GM13976 (cell line): ENCODE results near the gene FEV.

Source experiments
- DNase-seq: peaks from one replicate; pipeline ENCODE4 v3.0.0; 2012; ENCODE audit warnings: low spot score
- in situ Hi-C: fragments of 300-500 bp; cut with MboI; formaldehyde crosslinking; loops from one replicate; pipeline ENCODE4 v1.12.0; 2022; ENCODE audit warnings: low sequenced_read_pairs, mixed read lengths, inconsistent platforms; ENCODE audit not compliant: unreplicated experiment
- TF ChIP-seq, protein P1 (sequence below): IDR thresholded peaks from 2 replicates; pipeline ENCODE4 v1.5.1; 2012; ENCODE audit warnings: borderline replicate concordance, mild to moderate bottlenecking; ENCODE audit not compliant: insufficient read depth; ENCODE audit errors: extremely low read depth, missing control alignments, control extremely low read depth

The FEV gene

DNA sequence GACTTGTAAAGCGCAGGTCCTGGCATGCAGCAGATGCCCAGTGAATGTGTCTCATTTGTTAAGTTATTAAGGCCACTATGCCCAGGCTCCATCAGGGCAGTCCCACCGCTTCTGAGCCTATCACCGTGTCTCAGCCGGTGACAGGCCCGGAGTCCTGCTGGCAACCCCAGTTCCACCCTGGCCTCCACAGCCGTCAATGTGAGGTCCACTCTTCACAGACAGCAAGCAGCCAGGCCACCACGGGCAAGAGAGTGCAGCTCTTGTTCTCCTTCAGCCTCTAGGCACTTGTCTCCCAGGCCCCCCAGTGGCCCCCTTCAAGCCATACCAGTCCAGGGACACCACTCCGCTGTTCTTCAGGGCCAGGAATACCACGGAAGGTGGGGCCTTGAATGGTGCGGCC is 33.7 kb upstream of the FEV start:
- in situ Hi-C loops, result no loop called here
- TF ChIP-seq, protein P1, sequence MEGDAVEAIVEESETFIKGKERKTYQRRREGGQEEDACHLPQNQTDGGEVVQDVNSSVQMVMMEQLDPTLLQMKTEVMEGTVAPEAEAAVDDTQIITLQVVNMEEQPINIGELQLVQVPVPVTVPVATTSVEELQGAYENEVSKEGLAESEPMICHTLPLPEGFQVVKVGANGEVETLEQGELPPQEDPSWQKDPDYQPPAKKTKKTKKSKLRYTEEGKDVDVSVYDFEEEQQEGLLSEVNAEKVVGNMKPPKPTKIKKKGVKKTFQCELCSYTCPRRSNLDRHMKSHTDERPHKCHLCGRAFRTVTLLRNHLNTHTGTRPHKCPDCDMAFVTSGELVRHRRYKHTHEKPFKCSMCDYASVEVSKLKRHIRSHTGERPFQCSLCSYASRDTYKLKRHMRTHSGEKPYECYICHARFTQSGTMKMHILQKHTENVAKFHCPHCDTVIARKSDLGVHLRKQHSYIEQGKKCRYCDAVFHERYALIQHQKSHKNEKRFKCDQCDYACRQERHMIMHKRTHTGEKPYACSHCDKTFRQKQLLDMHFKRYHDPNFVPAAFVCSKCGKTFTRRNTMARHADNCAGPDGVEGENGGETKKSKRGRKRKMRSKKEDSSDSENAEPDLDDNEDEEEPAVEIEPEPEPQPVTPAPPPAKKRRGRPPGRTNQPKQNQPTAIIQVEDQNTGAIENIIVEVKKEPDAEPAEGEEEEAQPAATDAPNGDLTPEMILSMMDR, result no peak
- no peak for DNase-seq

DNA sequence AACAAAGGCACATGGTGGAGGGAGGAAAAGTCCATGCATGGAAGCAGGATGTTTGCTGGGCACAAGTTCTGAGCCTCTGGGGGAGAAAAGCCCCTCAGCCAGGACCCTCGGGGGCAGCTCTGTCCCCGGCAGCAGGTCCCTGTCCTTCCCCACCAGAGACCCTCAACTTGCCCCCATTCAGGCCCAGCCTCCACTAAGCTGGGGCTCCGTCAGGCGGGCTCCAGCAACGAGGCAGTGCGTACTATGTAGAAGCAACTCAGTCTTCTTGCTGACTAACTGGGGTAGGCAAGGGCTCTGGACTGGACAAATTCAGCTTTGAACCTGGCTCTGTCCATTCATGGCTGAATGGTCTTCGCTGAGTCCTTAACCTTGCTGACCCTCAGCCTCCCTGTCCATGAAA is 33.3 kb upstream of the FEV start:
- TF ChIP-seq, protein P1, result no peak
- in situ Hi-C loops, result no loop called here
- no peak for DNase-seq

DNA sequence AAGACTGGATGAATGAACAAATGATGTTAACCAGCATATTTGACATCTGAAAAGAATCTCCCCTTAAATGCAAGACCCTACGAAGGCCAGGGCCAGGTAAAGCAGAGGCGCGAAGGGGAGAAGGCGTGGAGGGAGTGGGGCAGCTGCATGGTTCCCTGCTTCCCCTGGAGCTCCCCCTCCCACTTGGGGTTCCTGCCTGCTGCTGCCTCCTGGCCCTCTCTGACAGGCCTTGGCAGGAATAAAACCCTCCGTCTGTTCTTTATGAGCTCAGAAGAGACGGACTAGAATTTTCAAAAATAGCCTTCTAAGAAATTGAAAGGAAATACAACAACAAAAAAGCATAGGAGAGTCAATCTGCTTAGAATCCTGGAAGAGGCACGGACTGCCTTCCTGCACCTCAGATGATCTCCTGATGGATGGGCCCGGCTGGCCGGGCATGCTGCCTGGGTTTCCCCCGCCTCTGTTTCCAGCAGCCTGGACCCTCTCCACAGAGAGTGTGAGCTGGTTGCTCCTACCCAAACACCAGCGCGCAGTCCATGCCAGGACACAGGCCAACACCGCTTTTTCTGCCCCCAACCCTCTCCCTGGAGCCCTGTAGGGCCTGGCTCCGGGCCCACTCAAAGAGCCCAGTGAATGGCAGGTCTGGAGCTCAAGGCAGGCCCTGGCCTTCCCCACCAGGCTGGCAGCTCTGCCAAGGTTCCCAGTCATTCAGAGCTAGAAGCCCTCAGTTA is 32.4 kb upstream of the FEV start:
- TF ChIP-seq, protein P1, result no peak
- in situ Hi-C loops, result no loop called here
- DNase-seq, result no peak

DNA sequence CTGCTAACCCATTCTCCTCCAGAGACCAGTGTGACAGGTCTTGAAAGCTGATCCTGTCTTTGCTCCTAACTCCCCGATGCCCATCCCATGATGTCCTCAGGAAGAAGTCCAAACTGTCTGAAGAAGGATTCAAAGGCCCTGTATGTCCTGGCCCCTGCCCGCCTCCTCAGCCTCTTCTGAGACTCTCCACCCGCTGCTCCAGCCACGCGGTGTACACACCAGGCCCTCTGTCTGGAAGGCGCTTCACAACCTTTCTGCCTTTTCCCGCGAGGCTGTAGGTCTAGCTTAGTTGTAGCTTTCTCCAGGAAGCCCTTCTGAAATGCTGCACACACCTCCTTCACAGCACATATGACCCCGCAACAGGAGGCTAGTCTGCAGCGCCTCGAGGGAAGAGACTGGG is 31.7 kb upstream of the FEV start:
- in situ Hi-C loops, result no loop called here
- DNase-seq, result no peak

DNA sequence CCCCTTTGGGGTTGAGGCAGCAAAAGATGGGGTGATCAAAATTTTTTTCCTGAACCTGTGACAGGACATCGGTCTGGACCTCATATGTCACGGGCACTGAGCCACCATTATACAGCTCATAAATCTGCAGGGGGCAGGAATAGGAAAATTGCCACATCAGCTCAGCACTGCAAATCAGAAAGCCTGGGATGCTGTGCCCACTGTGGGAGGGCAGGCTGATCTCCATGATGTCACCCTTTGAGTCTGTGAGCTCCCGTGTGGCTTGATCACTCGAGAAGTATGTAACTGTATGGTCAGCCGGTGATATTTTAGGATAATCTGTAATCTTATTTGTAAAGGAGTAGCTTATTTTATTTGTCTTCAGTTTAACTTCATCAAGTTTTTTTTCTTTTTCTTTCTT is 25.9 kb upstream of the FEV start:
- TF ChIP-seq, protein P1, result no peak
- in situ Hi-C loops, result no loop called here
- no peak for DNase-seq

More for the DNA sequence above, 31.7 kb upstream of the FEV start:
- TF ChIP-seq, protein P1, result no peak

DNA sequence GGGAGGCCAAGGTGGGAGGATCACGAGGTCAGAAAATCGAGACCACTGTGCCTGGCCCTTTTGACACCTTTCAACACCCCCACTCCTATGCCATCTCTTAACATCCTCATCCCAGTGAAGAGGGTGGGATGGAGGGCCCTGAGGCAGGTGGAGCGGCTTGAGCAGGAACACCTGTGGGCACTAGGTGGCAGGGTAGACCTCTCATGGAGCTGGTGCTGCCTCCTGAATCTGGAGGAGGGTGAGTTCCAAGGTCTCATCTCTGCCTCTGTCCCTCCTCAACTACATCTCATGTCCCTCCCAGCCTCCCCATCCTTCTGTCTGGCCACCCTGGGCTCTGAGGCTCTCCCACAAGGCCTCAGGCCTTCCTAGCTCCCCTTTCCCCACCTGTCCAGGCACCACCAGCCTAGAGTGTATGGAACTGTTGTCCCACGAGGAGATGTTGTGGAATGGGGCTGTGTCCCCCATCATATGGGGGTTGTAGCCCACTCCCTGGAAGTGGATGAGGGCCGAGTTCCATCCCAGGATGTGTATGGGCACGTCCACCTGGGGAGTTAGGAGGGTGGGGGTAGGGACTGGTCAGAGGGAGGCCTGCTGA is 25.3 kb upstream of the FEV start:
- TF ChIP-seq, protein P1, result peak; percentile 46
- DNase-seq, result peak; percentile 75
- in situ Hi-C loops, result no loop called here

DNA sequence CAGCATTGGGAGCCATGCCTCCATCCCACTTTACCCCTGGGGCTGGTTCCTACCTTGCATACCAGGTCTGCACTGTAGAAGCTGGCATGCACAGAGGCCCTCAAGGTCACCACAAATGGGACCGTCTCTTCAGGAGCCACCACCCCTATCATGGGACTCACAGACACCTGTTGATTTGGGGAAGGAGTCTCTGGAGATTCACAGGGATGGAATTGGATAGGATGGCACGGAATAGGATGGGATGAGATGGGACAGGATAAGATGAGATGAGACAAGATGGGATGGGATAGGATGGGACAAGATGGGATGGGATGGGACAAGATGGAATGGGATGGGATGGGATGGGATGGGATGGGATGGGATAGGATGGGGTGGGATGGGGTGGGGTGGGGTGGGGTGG is 24.3 kb upstream of the FEV start:
- DNase-seq, result no peak
- in situ Hi-C loops, result no loop called here
- TF ChIP-seq, protein P1, result no peak
